Liver (tissue), 9 donors: ENCODE results near the gene C1GALT1. TPM values are rescaled to one million over a fixed set of nuclear protein-coding genes. Genes with fewer than 3 reads are reported as not detected.

ENCODE experiments used
- DNase-seq: peaks from one replicate; pipeline ENCODE4 v3.0.0-alpha.2; 2017; ENCODE audit warnings: low spot score
- H3K27ac ChIP-seq, 2 donors: one replicate each; pipeline ENCODE4 v1.7.0; 2013; ENCODE audit warnings: inconsistent platforms in 2 of 2, low read length in 2 of 2, control low read depth in 1 of 2, low read depth in 1 of 2, mild to moderate bottlenecking in 1 of 2
- H3K27me3 ChIP-seq, 4 donors: one replicate each; pipeline versions ENCODE4 v1.6.1 to v1.7.0; 2013; ENCODE audit warnings: low read length in 3 of 4, inconsistent platforms in 1 of 4, mild to moderate bottlenecking in 1 of 4, moderate library complexity in 1 of 4; ENCODE audit not compliant: control insufficient read depth in 4 of 4, insufficient read depth in 4 of 4
- H3K36me3 ChIP-seq, 4 donors: one replicate each; pipeline versions ENCODE4 v1.6.1 to v1.7.0; 2013; ENCODE audit warnings: low read length in 3 of 4, mild to moderate bottlenecking in 3 of 4, low read depth in 1 of 4, moderate library complexity in 1 of 4; ENCODE audit not compliant: control insufficient read depth in 4 of 4, insufficient read depth in 3 of 4
- H3K4me1 ChIP-seq, 4 donors: one replicate each; pipeline versions ENCODE4 v1.6.1 to v1.7.0; 2013; ENCODE audit warnings: low read length in 3 of 4, mild to moderate bottlenecking in 3 of 4, moderate library complexity in 1 of 4; ENCODE audit not compliant: control insufficient read depth in 4 of 4, insufficient read depth in 4 of 4
- H3K4me3 ChIP-seq, 3 donors: one replicate each; pipeline versions ENCODE4 v1.6.1 to v1.7.0; 2013; ENCODE audit warnings: low read length in 3 of 3, control low read depth in 1 of 3, low read depth in 1 of 3, mild to moderate bottlenecking in 1 of 3
- H3K9ac ChIP-seq, 2 donors: one replicate each; pipeline ENCODE4 v1.7.0; 2013; ENCODE audit warnings: low read length in 2 of 2, mild to moderate bottlenecking in 2 of 2, moderate library complexity in 2 of 2, control low read depth in 1 of 2, low read depth in 1 of 2
- H3K9me3 ChIP-seq, 4 donors: one replicate each; pipeline versions ENCODE4 v1.6.1 to v1.7.0; 2013; ENCODE audit warnings: low read length in 3 of 4; ENCODE audit not compliant: control insufficient read depth in 4 of 4
- CTCF ChIP-seq: fragments of 150-350 bp; IDR thresholded peaks from 2 replicates; pipeline ENCODE4 v1.5.1; 2017; ENCODE audit warnings: improper control_type of control experiment, low read depth, low read length; ENCODE audit not compliant: missing input control
- FOXA2 ChIP-seq: IDR thresholded peaks from 2 replicates; pipeline ENCODE4 v1.6.1; 2016; ENCODE audit warnings: antibody characterized with exemption
- GABPA ChIP-seq, 2 donors: IDR thresholded peaks in 1 of 2; conservative IDR thresholded peaks in 1 of 2; 2 replicates each; pipeline ENCODE4 v1.6.1; 2016; ENCODE audit warnings: antibody characterized with exemption in 2 of 2, mild to moderate bottlenecking in 1 of 2, moderate library complexity in 1 of 2
- HNF4A ChIP-seq, 2 donors: conservative IDR thresholded peaks; 2 replicates each; pipeline ENCODE4 v1.6.1; 2016; ENCODE audit warnings: antibody characterized with exemption in 2 of 2, mild to moderate bottlenecking in 2 of 2
- JUND ChIP-seq, 2 donors: IDR thresholded peaks; 2 replicates each; pipeline ENCODE4 v1.6.1; 2016; ENCODE audit warnings: antibody characterized with exemption in 2 of 2
- NR2F2 ChIP-seq: IDR thresholded peaks from 2 replicates; pipeline ENCODE4 v1.6.1; 2016; ENCODE audit warnings: antibody characterized with exemption
- RXRA ChIP-seq, 2 donors: IDR thresholded peaks; 2 replicates each; pipeline ENCODE4 v1.6.1; 2017 to 2018; ENCODE audit warnings: antibody characterized with exemption in 2 of 2, mild to moderate bottlenecking in 1 of 2
- TAF1 ChIP-seq: conservative IDR thresholded peaks from 2 replicates; pipeline ENCODE4 v1.6.1; 2016; ENCODE audit warnings: antibody characterized with exemption, mild to moderate bottlenecking
- WGBS: extraction: QIAGEN DNeasy Blood & Tissue Kit; methylation state at CpG from one replicate; pipeline ENCODE4 v1.1.7; 2013; 5-methylcytosine and 5-hydroxymethylcytosine counted together
- polyA plus RNA-seq, 2 donors: library from polyadenylated mRNA; stranded (reverse) in 1 of 2; unstranded in 1 of 2; fragments of 200-250 nt in 1 of 2; fragments of >200 nt in 1 of 2; fragmentation: Nextera tagmentation in 1 of 2; extraction: Ambion mirVana in 1 of 2; gene quantifications; one replicate each; pipeline versions ENCODE4 v1.2.1 to v1.2.3, GENCODE V29; 2013 to 2015
- total RNA-seq, 2 donors: library from RNA; depleted of rRNA; stranded (reverse); fragments of >200 nt; gene quantifications; one replicate each; pipeline ENCODE4 v1.2.3, GENCODE V29; 2014
- TF ChIP-seq, protein P1 (sequence below): IDR thresholded peaks from 2 replicates; pipeline ENCODE4 v1.6.1; 2016; ENCODE audit warnings: antibody characterized with exemption, mild to moderate bottlenecking
- TF ChIP-seq, protein P2 (sequence below): IDR thresholded peaks from 2 replicates; pipeline ENCODE4 v1.6.1; 2016; ENCODE audit warnings: antibody characterized with exemption
- donor health status: healthy.
- donor health status: healthy.
- donor health status: healthy.
- donor health status: healthy.
- donor health status: healthy.

Gene C1GALT1
- total and polyA plus RNA-seq, 4 donors, result 5.6 to 28.6 (median 12.5) TPM

DNA sequence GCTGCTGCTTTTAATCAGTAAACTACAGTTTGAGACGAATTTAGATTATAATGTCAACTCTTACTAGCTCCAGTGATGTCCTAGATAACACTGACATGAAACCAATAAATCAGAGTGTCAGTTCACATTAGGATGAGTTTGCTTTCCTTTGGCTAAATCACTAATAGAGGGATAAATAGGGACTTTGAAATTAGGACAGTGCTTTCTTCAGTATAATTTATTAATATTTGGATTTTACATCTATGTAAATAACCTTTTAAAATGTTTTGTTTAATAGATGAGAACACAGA, 55.6 kb downstream of the C1GALT1 start:
- WGBS, result 62% methylated on average over 1 of the region's 1 CpG
- no peaks in the 10 kb centered on the region for H3K9me3 ChIP-seq
- no peak overlapping the region for H3K9ac ChIP-seq
- DNase-seq, result no peak
- H3K4me1 ChIP-seq, result no peaks in the 10 kb centered on the region
- no peak overlapping the region for H3K4me3 ChIP-seq
- no peaks in the 10 kb centered on the region for H3K27me3 ChIP-seq
- H3K36me3 ChIP-seq, result peaks cover 0 to 16% (median 3%) of the 10 kb centered on the region in 4 donors
- H3K27ac ChIP-seq, result no peak overlapping the region
- TF ChIP-seq RXRA (IDR thresholded peaks at IDR 0.05), result no peak
- TF ChIP-seq, protein P1, sequence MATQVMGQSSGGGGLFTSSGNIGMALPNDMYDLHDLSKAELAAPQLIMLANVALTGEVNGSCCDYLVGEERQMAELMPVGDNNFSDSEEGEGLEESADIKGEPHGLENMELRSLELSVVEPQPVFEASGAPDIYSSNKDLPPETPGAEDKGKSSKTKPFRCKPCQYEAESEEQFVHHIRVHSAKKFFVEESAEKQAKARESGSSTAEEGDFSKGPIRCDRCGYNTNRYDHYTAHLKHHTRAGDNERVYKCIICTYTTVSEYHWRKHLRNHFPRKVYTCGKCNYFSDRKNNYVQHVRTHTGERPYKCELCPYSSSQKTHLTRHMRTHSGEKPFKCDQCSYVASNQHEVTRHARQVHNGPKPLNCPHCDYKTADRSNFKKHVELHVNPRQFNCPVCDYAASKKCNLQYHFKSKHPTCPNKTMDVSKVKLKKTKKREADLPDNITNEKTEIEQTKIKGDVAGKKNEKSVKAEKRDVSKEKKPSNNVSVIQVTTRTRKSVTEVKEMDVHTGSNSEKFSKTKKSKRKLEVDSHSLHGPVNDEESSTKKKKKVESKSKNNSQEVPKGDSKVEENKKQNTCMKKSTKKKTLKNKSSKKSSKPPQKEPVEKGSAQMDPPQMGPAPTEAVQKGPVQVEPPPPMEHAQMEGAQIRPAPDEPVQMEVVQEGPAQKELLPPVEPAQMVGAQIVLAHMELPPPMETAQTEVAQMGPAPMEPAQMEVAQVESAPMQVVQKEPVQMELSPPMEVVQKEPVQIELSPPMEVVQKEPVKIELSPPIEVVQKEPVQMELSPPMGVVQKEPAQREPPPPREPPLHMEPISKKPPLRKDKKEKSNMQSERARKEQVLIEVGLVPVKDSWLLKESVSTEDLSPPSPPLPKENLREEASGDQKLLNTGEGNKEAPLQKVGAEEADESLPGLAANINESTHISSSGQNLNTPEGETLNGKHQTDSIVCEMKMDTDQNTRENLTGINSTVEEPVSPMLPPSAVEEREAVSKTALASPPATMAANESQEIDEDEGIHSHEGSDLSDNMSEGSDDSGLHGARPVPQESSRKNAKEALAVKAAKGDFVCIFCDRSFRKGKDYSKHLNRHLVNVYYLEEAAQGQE, result no peak
- no peak for TF ChIP-seq CTCF
- TF ChIP-seq GABPA (IDR thresholded peaks at IDR 0.05 in 1 of 2, conservative IDR thresholded peaks at IDR 0.05 in 1 of 2), result no peak
- no peak for TF ChIP-seq HNF4A (conservative IDR thresholded peaks at IDR 0.05)
- TF ChIP-seq TAF1, result no peak
- TF ChIP-seq NR2F2, result no peak

DNA sequence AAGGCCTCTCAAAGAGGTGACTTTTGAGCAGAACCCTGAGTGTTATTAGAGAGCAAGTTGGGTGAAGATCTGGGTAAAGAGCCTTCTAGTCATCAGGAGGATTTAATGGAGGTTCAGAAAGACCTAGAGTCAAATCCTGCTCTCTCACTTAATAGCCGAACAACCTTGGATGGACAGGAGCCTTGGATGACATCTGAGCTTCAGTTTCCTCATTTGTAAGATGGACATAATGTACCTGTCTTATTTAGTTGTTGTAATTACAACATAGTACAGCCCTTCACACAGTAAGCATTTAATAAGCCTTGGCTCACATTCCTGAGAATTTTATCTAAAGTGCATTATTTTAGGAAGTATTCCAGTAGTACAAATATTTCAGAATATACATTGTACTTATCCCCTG, 57.0 kb downstream of the C1GALT1 start:
- Histone ChIP-seq H3K36me3 (peaks cover 0 to 16% (median 5%) of the 10 kb centered on the region in 4 donors), H3K27me3 (no peaks in the 10 kb centered on the region), H3K9me3 (no peaks in the 10 kb centered on the region), H3K4me3 (no peak overlapping the region), H3K9ac (no peak overlapping the region), H3K4me1 (no peaks in the 10 kb centered on the region), H3K27ac (no peak overlapping the region)
- WGBS, result 100% methylated on average over 1 of the region's 1 CpG
- TF ChIP-seq FOXA2 (no peak), JUND (IDR thresholded peaks at IDR 0.05) (no peak), TAF1 (no peak)
- TF ChIP-seq, protein P1, result no peak
- TF ChIP-seq, protein P2, sequence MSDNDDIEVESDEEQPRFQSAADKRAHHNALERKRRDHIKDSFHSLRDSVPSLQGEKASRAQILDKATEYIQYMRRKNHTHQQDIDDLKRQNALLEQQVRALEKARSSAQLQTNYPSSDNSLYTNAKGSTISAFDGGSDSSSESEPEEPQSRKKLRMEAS, result no peak
- DNase-seq, result no peak
